CD1c-positive myeloid dendritic cell (primary cell): ENCODE data around the gene SMAD6.

ENCODE experiments used
- DNase-seq: peaks from one replicate; pipeline ENCODE4 v3.0.0-alpha.2; 2016; ENCODE audit errors: extremely low spot score

The SMAD6 gene

GRCh38 chr15:66721020-66721419 is 19.0 kb downstream of the SMAD6 start:
- DNase-seq: no peak

- DNase-seq: no peak
These were observed 19.5 kb downstream of the SMAD6 start for GRCh38 chr15:66721501-66721937.

GRCh38 chr15:66721954-66722353 is 19.9 kb downstream of the SMAD6 start:
- no peak for DNase-seq

GRCh38 chr15:66722757-66723540 is 20.9 kb downstream of the SMAD6 start:
- no peak for DNase-seq

GRCh38 chr15:66723826-66724731 is 22.0 kb downstream of the SMAD6 start:
- no peak for DNase-seq

GRCh38 chr15:66724732-66725463 is 22.9 kb downstream of the SMAD6 start:
- no peak for DNase-seq

GRCh38 chr15:66725464-66725785 is 23.4 kb downstream of the SMAD6 start:
- no peak for DNase-seq

GRCh38 chr15:66726386-66726785 is 24.4 kb downstream of the SMAD6 start:
- DNase-seq: no peak

GRCh38 chr15:66729331-66729951 is 27.4 kb downstream of the SMAD6 start:
- DNase-seq: no peak

GRCh38 chr15:66730168-66731021 is 28.4 kb downstream of the SMAD6 start:
- peak; percentile 5 for DNase-seq

GRCh38 chr15:66733976-66734375 is 31.9 kb downstream of the SMAD6 start:
- no peak for DNase-seq

GRCh38 chr15:66734961-66735908 is 33.2 kb downstream of the SMAD6 start:
- no peak for DNase-seq

- no peak for DNase-seq
These were observed 33.9 kb downstream of the SMAD6 start for GRCh38 chr15:66735909-66736305.

- no peak for DNase-seq
These were observed 35.4 kb downstream of the SMAD6 start for GRCh38 chr15:66737243-66738010.

GRCh38 chr15:66738116-66738515 is 36.1 kb downstream of the SMAD6 start:
- DNase-seq: no peak

- no peak for DNase-seq
These were observed 36.6 kb downstream of the SMAD6 start for GRCh38 chr15:66738595-66738994.

GRCh38 chr15:66739287-66739686 is 37.3 kb downstream of the SMAD6 start:
- DNase-seq: no peak

GRCh38 chr15:66740802-66741201 is 38.8 kb downstream of the SMAD6 start:
- DNase-seq: no peak

GRCh38 chr15:66741646-66742045 is 39.6 kb downstream of the SMAD6 start:
- DNase-seq: no peak
